Caco-2 (cell line): ENCODE data around the gene ACVR2B. TPM values are rescaled to one million over a fixed set of nuclear protein-coding genes. Genes with fewer than 3 reads are reported as not detected.
A peak's percentile ranks its signal among the peaks of the same experiment; 100 is the strongest.
"Not testable (repeated sequence)": the region's sequence is repeated elsewhere in the genome, so short reads cannot be mapped to it uniquely, and the experiment has no call there.

Experiments
- Bru-seq: library from RNA; stranded (reverse); fragments of 400-500 nt; gene quantifications from one replicate; lab custom pipeline; 2021; lab: Mats Ljungman, UMichigan
- BruChase-seq, 2 experiments: library from RNA; stranded (reverse); fragments of 400-500 nt; gene quantifications; one replicate each; lab custom pipeline; 2021; lab: Mats Ljungman, UMichigan
- BruUV-seq: library from RNA; stranded (reverse); fragments of 400-500 nt; replicated peaks from 2 replicates; lab custom pipeline; 2021; lab: Mats Ljungman, UMichigan
- CTCF ChIA-PET: fragments of 300-600 bp; sonication (Branson Sonifier 250); formaldehyde crosslinking; loops from one replicate; lab custom pipeline; 2022; ENCODE audit warnings: antibody characterized with exemption; lab: Charles Lee
- POLR2A ChIA-PET: fragments of 300-600 bp; sonication (Branson Sonifier 250); formaldehyde crosslinking; loops from one replicate; lab custom pipeline; 2022; ENCODE audit warnings: antibody characterized with exemption; lab: Charles Lee
- DNase-seq, 2 experiments: peaks; one replicate each; pipeline versions ENCODE4 v3.0.0 to v3.0.0-alpha.2; 2020 to 2022
- H3K27me3 ChIP-seq: replicated peaks from 2 replicates; pipeline ENCODE4 v1.6.0; 2011; ENCODE audit warnings: low read length; ENCODE audit not compliant: control insufficient read depth, insufficient read depth
- H3K36me3 ChIP-seq: 2 replicates; pipeline ENCODE4 v1.5.1; 2011; ENCODE audit warnings: low read length; ENCODE audit not compliant: control insufficient read depth, insufficient read depth
- H3K4me1 ChIP-seq: fragments of 250-450 bp; sonication (Bioruptor Pico); 2 replicates; pipeline ENCODE4 v1.5.1; 2020; ENCODE audit warnings: mild to moderate bottlenecking
- H3K4me3 ChIP-seq: 2 replicates; pipeline ENCODE4 v1.5.1; 2011; ENCODE audit warnings: low read depth, mild to moderate bottlenecking, control low read depth, low read length
- H3K9me3 ChIP-seq: fragments of 250-450 bp; sonication (Bioruptor Pico); 2 replicates; pipeline ENCODE4 v1.5.1; 2020; ENCODE audit warnings: mild to moderate bottlenecking, moderate library complexity
- H3K27ac Mint-ChIP-seq: one replicate; pipeline ENCODE4 v1.8.0; 2022; ENCODE audit warnings: mixed read lengths; ENCODE audit not compliant: unreplicated experiment
- H3K27me3 Mint-ChIP-seq: one replicate; pipeline ENCODE4 v1.8.0; 2022; ENCODE audit warnings: mixed read lengths; ENCODE audit not compliant: insufficient read depth, unreplicated experiment
- H3K36me3 Mint-ChIP-seq: one replicate; pipeline ENCODE4 v1.8.0; 2022; ENCODE audit warnings: mild to moderate bottlenecking, mixed read lengths; ENCODE audit not compliant: insufficient read depth, unreplicated experiment
- H3K4me1 Mint-ChIP-seq: one replicate; pipeline ENCODE4 v1.8.0; 2022; ENCODE audit warnings: low read depth, mixed read lengths; ENCODE audit not compliant: unreplicated experiment
- H3K4me3 Mint-ChIP-seq: one replicate; pipeline ENCODE4 v1.8.0; 2022; ENCODE audit warnings: mild to moderate bottlenecking, moderate library complexity, mixed read lengths; ENCODE audit not compliant: unreplicated experiment
- H3K9me3 Mint-ChIP-seq: one replicate; pipeline ENCODE4 v1.8.0; 2022; ENCODE audit warnings: mixed read lengths; ENCODE audit not compliant: unreplicated experiment
- intact Hi-C: fragments of 100-400 bp; cut with micrococcal nuclease; formaldehyde crosslinking; loops from one replicate; pipeline ENCODE4 v1.10.0; 2022; ENCODE audit not compliant: unreplicated experiment
- long read RNA-seq: library from polyadenylated mRNA; stranded (forward); transcript quantifications from one replicate; pipeline ENCODE4 v2.0.0, GENCODE V29; 2022
- total RNA-seq: library from RNA; stranded (reverse); gene quantifications from 2 replicates; pipeline ENCODE4 v1.2.3, GENCODE V29; 2022
- TF ChIP-seq, protein P1 (sequence below), 2 experiments: fragments of 200-600 bp in 1 of 2; IDR thresholded peaks; 1 replicate in 1 of 2; 2 replicates in 1 of 2; pipeline versions ENCODE4 v1.5.1 to v1.8.0; 2011 to 2022; ENCODE audit warnings: antibody characterized with exemption in 1 of 2, control low read depth in 1 of 2, inconsistent platforms in 1 of 2, low read depth in 1 of 2, low read length in 1 of 2, mild to moderate bottlenecking in 1 of 2, moderate library complexity in 1 of 2; ENCODE audit not compliant: insufficient read depth in 1 of 2, severe bottlenecking in 1 of 2, unreplicated experiment in 1 of 2

Gene ACVR2B
- total RNA-seq (20.8 and 21.4 TPM in 2 replicates), Bru-seq, nascent RNA (percentile 70 among the genes with signal in this experiment), BruChase-seq, experiment 1, labeled RNA remaining after a 2-hour chase (percentile 85 among the genes with signal in this experiment), BruChase-seq, experiment 2, labeled RNA remaining after a 6-hour chase (percentile 92 among the genes with signal in this experiment)
- long read RNA-seq, full-length matches to known transcripts, result 3 of 6 reads
- long read RNA-seq, partial matches to known transcripts, result 0 of 6 reads
- long read RNA-seq, other reads (novel, unspliced or antisense), result 3 of 6 reads

DNA sequence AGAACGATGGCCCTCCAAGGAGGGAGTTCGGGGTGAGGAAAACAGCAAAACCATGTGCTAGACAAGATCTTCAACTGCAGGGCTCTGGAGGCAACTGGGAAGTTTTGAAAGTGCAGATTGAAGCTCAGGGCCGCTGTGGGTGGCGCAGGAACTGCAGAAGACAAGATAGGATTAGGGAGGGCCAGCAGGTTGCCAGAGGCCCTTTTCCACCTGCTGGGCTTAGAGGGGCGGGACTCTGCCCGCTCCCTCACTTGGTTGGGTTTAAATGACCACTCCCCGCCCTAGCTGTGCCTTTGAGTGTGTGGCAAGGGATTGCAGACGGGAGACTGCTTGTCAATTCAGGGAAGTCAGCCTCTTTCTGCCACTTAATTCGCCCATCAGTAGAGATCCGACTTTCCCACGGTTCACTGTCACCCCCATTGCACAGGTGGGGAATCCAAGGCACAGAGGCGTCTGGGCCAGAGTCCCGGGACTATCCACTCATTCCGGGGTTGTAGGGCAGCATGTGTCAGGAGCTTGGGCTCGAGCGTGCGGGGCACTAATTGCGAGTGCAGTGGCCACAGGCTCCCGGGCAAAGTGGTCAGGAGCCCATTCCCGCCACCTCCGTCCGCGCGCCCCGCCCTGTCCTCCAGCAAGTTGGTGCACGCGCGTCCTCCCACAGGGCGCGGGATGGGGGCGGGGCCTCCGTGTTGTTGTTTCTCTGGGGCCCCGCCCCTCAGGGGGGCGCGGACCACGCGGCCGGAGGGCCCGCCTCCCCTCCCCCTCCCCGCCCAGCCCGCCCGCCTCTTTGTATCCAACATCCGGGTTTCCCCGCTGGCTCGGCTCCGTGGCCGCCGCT lies at the start of gene ACVR2B:
Gene ACVR2B, plus strand, starts transcription at position 816 of the 838 bp plus-strand sequence. CDS start 433 bp downstream, outside the sequence.
- Mint-ChIP-seq H3K36me3 (no peaks in the 10 kb centered on the region), H3K4me3 (peak within 1 kb of the TSS; percentile 98), H3K4me1 (peaks cover 6% of the 10 kb centered on the region), H3K9me3 (no peaks in the 10 kb centered on the region), H3K27ac (peak within 1 kb of the TSS; percentile 89), H3K27me3 (no peaks in the 10 kb centered on the region)
- intact Hi-C loops, result loop anchor here (10.0 kb wide), 1 partner anchor 318 kb away; the partner anchor contains the start of genes ACAA1 and MYD88
- BruUV-seq, result no TSS peak
- CTCF ChIA-PET, result interaction anchor here (0.6 to 0.9 kb wide), 3 partner anchors 43 to 288 kb away, joined by 3 to 4 read pairs (median 3); partner anchors contain the start of gene OXSR1
- no peaks in the 10 kb centered on the region for H3K9me3 ChIP-seq
- peak within 1 kb of the TSS; percentile 90 for H3K4me3 ChIP-seq
- peaks cover 6% of the 10 kb centered on the region for H3K4me1 ChIP-seq
- H3K36me3 ChIP-seq, result no peaks in the 10 kb centered on the region
- POLR2A ChIA-PET, result no interaction called here
- peak; percentile 85 for DNase-seq
- TF ChIP-seq, protein P1, sequence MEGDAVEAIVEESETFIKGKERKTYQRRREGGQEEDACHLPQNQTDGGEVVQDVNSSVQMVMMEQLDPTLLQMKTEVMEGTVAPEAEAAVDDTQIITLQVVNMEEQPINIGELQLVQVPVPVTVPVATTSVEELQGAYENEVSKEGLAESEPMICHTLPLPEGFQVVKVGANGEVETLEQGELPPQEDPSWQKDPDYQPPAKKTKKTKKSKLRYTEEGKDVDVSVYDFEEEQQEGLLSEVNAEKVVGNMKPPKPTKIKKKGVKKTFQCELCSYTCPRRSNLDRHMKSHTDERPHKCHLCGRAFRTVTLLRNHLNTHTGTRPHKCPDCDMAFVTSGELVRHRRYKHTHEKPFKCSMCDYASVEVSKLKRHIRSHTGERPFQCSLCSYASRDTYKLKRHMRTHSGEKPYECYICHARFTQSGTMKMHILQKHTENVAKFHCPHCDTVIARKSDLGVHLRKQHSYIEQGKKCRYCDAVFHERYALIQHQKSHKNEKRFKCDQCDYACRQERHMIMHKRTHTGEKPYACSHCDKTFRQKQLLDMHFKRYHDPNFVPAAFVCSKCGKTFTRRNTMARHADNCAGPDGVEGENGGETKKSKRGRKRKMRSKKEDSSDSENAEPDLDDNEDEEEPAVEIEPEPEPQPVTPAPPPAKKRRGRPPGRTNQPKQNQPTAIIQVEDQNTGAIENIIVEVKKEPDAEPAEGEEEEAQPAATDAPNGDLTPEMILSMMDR (IDR thresholded peaks at IDR 0.05; ENCODE audit: insufficient read depth in 1 of 2, low read depth in 1 of 2, low read length in 1 of 2, severe bottlenecking in 1 of 2, unreplicated experiment in 1 of 2), result no peak
- no peaks in the 10 kb centered on the region for H3K27me3 ChIP-seq

DNA sequence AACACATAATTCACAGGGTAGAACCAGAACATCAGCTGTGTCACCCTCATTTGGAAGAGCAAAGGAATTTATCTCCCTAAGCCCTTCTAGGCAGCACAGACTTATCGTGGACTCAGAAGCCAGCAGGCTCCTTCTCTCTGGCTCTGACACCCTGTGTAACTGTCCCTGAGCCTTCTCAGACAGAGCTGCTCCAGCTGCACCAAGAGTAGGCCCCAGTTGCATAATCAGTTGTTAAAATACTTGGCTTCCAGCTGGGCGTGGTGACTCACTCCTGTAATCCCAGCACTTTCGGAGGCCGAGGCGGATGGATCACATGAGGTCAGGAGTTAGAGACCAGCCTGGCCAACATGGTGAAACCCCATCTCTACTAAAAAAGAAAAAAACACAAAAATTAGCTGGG lies 49.4 kb upstream of the ACVR2B start:
- TF ChIP-seq, protein P1 (IDR thresholded peaks at IDR 0.05; ENCODE audit: insufficient read depth in 1 of 2, low read depth in 1 of 2, low read length in 1 of 2, severe bottlenecking in 1 of 2, unreplicated experiment in 1 of 2), result no peak
- H3K27ac Mint-ChIP-seq, result no peak overlapping the region
- CTCF ChIA-PET, result no interaction called here
- intact Hi-C loops, result no loop called here
- DNase-seq, result no peak
- no peaks in the 10 kb centered on the region for H3K27me3 Mint-ChIP-seq
- H3K36me3 Mint-ChIP-seq, result peaks cover 20% of the 10 kb centered on the region
- H3K4me1 ChIP-seq, result no peaks in the 10 kb centered on the region
- H3K9me3 Mint-ChIP-seq, result no peaks in the 10 kb centered on the region
- H3K4me3 Mint-ChIP-seq, result no peak overlapping the region
- H3K27me3 ChIP-seq, result no peaks in the 10 kb centered on the region
- POLR2A ChIA-PET, result no interaction called here
- no peak overlapping the region for H3K4me3 ChIP-seq
- BruUV-seq, result no TSS peak
- H3K36me3 ChIP-seq, result peaks cover 11% of the 10 kb centered on the region
- no peaks in the 10 kb centered on the region for H3K9me3 ChIP-seq
- H3K4me1 Mint-ChIP-seq, result no peaks in the 10 kb centered on the region

DNA sequence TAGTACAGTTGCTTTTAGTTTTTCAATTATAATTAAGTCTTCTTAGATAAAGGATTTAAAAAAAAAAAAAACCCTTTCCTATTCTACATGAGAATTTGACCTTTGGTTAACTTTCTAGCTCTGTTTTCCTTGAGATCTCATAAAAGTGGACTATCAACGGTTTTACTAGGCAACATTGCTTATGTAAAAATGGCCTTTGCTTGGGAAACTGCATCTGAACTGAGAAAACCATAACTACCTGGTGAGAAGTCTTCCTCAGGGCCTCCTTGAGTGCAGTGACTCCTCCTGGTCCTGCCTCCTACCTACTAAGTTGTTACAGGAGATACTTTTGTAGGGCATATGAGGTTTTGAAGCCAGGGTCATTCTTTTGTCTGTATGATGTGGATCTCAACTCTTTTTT lies 42.1 kb upstream of the ACVR2B start:
- no peak overlapping the region for H3K27ac Mint-ChIP-seq
- BruUV-seq, result no TSS peak
- H3K36me3 ChIP-seq, result no peaks in the 10 kb centered on the region
- H3K27me3 Mint-ChIP-seq, result no peaks in the 10 kb centered on the region
- H3K36me3 Mint-ChIP-seq, result no peaks in the 10 kb centered on the region
- peaks cover 10% of the 10 kb centered on the region for H3K9me3 Mint-ChIP-seq
- no peak for DNase-seq
- H3K4me3 ChIP-seq, result no peak overlapping the region
- ChIA-PET CTCF (no interaction called here), POLR2A (interaction anchor here (0.6 kb wide), 1 partner anchor 68 kb away, joined by 3 read pairs; no protein-coding TSS in a partner anchor)
- intact Hi-C loops, result no loop called here
- H3K4me1 Mint-ChIP-seq, result no peaks in the 10 kb centered on the region
- H3K4me1 ChIP-seq, result no peaks in the 10 kb centered on the region
- TF ChIP-seq, protein P1 (IDR thresholded peaks at IDR 0.05; ENCODE audit: insufficient read depth in 1 of 2, low read depth in 1 of 2, low read length in 1 of 2, severe bottlenecking in 1 of 2, unreplicated experiment in 1 of 2), result no peak
- no peaks in the 10 kb centered on the region for H3K27me3 ChIP-seq
- no peak overlapping the region for H3K4me3 Mint-ChIP-seq
- H3K9me3 ChIP-seq, result no peaks in the 10 kb centered on the region

DNA sequence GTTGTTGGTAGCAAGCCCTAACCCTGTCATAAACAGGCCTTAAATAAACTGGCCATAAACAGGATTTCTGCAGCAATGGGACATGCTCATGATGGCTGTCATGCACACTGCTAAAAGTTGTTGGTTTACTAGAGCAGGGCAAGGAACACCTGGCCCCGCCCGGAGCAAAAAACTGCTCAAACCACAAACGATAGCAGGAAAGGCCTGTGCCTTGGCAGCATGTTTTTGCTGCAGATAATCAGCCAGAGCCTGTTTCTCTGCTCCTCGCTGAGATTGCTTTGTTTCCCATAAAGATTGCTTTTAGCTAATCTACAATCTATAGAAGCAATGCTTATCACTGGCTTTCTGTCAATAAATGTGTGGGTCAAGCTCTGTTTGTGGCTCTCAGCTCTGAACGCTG lies 32.9 kb upstream of the ACVR2B start:
- H3K4me1 ChIP-seq, H3K9me3 ChIP-seq, H3K4me1 Mint-ChIP-seq, H3K4me3 Mint-ChIP-seq, H3K9me3 Mint-ChIP-seq, H3K27me3 Mint-ChIP-seq, intact Hi-C loops, DNase-seq, CTCF ChIA-PET, BruUV-seq, H3K4me3 ChIP-seq, POLR2A ChIA-PET, H3K36me3 ChIP-seq, H3K27ac Mint-ChIP-seq, H3K36me3 Mint-ChIP-seq, H3K27me3 ChIP-seq: not testable (repeated sequence)
